HG03571 (cell line): Measurements from ENCODE around the gene SHROOM2.
"Not testable (repeated sequence)": the region's sequence is repeated elsewhere in the genome, so short reads cannot be mapped to it uniquely, and the experiment has no call there.

Experiments used
- ATAC-seq: cut with Tn5 transposase; IDR thresholded peaks from one replicate; pipeline ENCODE4 v1.9.1; 2021; ENCODE audit not compliant: unreplicated experiment

The SHROOM2 gene

GRCh38 chrX:9829308-9830267 is 43.4 kb downstream of the SHROOM2 start:
- peak; percentile 87 for ATAC-seq

DNA sequence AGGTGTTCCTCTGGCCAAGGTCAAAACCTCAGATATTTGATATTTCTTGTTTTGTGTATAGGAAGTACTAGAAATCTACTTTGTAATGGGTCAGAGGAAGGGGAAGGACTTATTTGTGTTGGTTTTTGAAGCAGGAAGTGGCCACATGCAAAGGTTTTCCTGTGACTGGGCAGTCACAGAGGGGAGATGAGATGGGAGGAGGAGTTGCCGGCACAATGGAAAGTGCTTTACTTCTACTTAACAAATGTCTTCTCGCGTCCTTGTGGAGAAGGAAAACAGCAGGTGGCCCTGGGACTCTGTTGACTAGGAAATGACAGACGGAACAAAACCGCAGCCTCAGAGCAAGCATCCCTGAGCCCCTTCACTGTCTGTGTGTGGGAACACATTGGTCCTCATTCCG is 46.6 kb downstream of the SHROOM2 start:
- ATAC-seq, result no peak

DNA sequence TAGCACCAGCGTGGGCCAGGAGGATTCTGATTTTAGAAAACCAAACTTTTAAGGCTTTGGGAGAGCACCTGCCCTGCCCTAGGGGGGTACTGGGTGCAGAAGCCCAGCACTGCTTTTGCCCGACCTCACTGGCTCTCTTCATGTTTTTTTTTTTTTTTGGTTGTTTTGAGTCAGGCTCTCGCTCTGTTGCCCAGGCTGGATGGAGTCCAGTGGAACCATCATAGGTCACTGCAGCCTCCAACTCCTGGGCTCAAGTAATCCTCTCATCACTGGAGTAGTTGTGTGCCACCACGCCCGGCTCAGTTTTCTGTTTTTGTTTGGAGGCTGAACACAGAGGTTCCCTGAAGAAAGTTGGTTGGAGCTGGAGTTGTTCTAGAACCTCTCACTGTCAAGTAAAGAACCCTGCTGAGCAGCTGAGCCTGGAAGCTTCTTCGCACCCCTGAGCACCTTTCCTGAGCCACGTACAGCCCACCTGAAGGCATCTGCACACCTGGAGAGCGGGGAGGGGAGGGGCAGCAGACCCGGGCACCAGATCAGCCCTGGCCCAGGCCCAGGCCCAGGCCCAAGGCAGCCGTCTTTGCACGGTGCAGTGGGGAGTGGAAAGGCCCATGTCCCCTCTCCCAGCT is 49.5 kb downstream of the SHROOM2 start:
- ATAC-seq, result no peak

DNA sequence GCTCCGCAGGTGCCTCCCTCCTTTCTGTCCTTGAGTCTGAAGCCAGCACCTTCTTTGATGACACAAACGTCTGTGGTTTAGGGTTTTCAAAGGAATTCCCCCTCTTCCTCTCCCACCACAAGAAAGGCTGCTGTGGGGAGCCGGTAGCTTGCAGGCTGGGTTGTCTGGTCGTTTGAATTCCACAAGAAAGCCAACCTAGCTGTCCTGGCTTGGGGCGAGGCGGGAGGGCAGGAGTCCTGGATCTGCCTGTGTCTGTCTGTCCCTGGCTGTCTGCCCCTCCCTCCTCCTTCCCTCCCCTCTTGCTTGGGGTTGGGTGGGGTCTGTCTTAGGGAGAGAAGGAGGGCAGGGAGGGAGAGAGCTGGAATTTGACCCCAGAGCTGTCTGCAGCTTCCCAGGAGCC is 56.3 kb downstream of the SHROOM2 start:
- ATAC-seq, result no peak

DNA sequence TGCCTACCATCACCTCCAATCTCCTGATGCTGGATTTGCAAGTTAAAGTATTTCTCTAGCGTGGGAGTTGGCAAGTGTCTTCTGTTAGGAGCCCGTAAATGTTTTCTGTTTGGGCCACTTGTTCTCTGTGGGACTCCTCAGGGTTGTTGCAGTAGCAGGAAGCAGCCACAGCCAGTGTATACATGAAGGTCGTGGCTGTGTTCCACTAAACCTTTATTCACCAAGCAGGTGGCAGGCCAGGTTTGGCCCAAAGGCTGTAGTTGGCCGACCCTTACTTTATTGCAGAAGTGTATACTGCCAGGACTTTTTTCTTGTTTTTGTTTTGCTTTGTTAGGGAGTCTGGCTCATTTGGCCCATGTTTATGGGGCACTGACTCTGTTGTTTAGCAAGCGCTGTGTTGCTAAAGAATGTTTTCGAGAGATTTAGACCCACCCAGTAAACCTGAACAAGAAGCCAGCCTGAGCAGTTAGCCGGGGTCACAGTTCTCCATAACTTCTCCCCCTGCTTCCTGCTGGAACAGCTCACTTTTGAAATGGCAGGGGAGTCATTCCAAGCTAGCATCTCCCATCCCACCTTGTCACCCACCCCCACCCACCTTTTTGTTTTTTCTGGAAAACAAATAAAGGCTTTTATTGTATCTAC is 58.8 kb downstream of the SHROOM2 start:
- ATAC-seq, result no peak

DNA sequence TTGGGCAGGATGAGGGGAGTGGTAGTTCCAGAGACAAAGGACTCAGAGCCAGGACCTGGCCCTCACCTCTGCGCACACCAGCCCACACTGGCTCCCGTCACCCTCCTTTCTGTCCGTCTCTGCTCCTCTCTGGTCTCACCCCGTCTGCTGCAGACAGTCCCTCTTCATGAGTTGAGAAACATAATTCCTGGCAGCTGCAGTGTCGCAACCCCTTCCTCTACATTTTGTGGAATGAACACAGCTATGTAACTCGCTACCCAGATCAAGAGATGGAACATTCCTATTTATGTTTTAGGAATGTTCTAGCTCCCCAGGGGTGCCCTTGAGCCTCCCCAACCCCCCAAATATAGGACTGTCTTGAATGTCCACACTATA is 59.3 kb downstream of the SHROOM2 start:
- no peak for ATAC-seq

- ATAC-seq, result no peak
Measured at GRCh38 chrX:9846631-9847030, 60.4 kb downstream of the SHROOM2 start.

DNA sequence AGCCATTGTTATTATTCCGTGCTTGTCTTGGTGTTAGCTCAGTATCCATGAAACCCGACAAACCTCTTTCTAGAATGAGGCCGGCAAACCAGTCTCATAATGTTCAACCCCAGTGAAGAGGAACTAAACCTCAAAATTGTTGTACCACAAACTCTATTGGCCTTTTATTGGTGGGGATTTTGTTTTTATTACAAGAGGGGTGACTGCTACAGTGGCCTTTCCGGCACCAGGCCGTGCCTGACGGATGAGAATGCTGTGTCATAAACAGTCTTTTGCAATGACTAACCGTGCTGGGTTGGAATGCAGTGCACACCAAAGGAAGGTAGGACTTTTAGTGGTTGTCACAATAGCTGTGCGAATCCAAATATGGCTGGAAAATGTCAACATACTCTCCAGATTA is 60.8 kb downstream of the SHROOM2 start:
- ATAC-seq, result no peak

GRCh38 chrX:9848718-9849479 is 62.7 kb downstream of the SHROOM2 start:
- ATAC-seq, result no peak

DNA sequence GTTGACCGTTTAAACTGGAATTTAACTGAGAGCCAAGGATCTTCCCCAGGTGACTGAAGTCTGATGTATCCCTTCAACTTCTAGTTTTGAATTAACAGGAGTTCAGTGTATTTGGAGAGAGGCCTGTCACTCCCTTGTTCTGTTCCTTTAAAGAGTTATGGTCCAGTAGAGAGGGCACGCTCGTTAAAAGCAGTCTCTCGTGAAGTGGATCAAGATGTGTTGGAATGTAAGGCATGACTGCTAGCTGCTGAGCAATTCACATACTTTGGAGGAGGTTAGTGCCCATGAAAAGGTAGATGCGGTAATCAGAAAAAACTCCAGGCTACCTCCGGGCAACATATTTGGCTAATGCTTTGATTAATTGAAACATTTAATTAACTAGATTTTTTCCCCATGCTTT is 65.7 kb downstream of the SHROOM2 start:
- ATAC-seq, result no peak

- no peak for ATAC-seq
Measured at GRCh38 chrX:9853307-9853706, 67.1 kb downstream of the SHROOM2 start.

- ATAC-seq, result no peak
Measured at GRCh38 chrX:9855561-9856283, 69.5 kb downstream of the SHROOM2 start.

- no peak for ATAC-seq
Measured at GRCh38 chrX:9856588-9856987, 70.4 kb downstream of the SHROOM2 start.

GRCh38 chrX:9857575-9858474 is 71.6 kb downstream of the SHROOM2 start:
- ATAC-seq, result no peak

- not testable (repeated sequence) for ATAC-seq
Measured at GRCh38 chrX:9858684-9859083, 72.5 kb downstream of the SHROOM2 start.

GRCh38 chrX:9859711-9860555 is 73.7 kb downstream of the SHROOM2 start:
- ATAC-seq, result no peak

- ATAC-seq, result no peak
Measured at GRCh38 chrX:9860826-9861225, 74.6 kb downstream of the SHROOM2 start.

DNA sequence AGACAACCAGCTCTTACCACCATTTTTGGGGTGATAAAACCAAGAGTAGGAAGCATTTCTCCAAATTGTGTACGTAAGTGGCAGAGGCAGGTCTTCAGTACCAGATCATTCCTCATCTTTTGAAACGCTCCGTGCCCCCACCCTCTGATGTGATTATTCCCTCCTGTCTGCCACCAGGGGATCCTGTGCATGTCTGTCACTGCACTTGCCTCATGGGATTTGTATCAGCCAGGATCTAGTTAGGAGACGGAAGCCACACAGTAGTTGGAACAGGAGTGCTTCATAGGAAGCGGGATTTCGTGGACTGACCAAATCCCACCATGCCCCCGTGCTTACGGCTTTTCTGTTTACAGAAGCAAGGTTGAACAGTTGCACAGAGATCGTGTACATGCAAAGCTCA is 75.5 kb downstream of the SHROOM2 start:
- ATAC-seq, result no peak

DNA sequence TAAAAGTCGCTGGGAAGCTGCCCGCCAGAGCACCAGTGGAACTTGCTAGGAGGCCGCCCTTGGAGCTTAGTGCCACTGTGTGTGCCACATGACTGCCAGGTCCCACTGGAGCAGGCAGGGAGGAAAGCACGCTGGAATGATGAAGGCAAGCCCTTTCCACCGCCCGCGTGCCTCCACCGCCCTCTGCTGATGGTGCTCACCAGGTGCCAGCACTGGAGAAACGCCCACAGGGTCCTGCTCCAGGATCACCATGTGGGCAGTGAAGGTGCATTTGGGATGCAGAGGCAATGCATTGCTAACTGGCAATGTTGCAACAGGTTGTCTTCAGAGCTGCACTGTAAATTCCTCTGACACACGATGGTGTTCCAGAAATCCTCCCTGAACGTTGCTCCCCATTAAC is 76.3 kb downstream of the SHROOM2 start:
- no peak for ATAC-seq
